HG03565 (cell line): ENCODE measurements around the gene OR6C65.
"Not testable (repeated sequence)": the region's sequence is repeated elsewhere in the genome, so short reads cannot be mapped to it uniquely, and the experiment has no call there.

ENCODE experiments used
- ATAC-seq: cut with Tn5 transposase; IDR thresholded peaks from one replicate; pipeline ENCODE4 v1.9.1; 2021; ENCODE audit warnings: mild to moderate bottlenecking, moderate library complexity; ENCODE audit not compliant: unreplicated experiment

Gene OR6C65

DNA sequence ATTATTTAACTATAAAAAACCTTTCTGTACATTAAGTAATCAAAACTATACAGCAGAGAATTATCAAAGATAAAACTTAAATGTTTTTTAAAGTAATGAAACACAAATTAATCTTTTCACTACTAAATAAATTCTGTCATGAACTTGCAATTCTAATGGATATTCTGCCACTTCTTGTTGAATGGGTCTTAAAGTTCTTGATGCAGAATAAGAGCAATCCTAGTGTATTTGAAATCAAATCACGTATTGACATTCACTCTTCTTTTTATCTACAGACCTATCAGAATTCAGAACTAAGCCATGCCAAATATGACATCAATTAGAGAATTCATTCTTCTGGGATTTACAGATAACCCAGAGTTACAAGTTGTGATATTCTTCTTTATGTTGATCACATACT is at the start of gene OR6C65:
OR6C65 (plus strand) TSS at position 301 of the 400 bp plus-strand sequence; CDS start at position 301, 0 bp downstream.
- no peak for ATAC-seq

DNA sequence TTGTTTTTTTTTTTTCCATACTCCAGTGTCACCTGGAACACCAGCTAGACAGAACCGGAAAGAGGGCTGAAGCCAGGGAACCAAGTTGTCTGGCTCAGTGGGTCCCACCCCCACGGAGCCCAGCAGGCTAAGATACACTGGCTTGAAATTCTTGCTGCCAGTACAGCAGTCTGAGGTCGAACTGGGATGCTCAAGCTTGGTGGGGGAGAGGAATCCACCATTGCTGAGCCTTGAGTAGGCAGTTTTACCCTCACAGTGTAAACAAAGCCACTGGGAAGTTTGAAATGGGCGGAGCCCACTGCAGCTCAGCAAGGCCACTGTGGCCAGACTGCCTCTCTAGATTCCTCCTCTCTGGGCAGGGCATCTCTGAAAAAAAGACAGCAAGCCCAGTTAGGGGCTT is 45.0 kb upstream of the OR6C65 start:
- ATAC-seq: not testable (repeated sequence)

DNA sequence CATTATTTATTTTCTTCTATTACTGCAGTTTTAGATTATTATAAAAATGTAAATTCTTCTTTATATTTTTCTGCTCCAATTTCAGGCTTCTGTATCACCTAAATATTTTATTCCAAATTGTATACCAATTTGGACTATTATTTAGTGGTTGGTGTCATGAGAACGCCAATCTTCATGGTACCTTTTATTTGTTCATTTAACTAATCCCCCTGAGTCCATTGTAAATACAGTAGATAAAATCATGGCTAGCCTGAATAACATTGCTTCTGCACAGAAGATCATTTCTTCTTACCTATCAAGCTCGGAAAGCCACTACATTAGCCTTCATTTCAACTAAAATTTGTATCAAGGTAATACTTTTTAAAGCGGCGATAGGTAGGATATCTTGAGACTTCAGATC is 37.7 kb upstream of the OR6C65 start, which contains the start of gene OR6C75:
OR6C75 (plus strand) TSS at position 301 of the 400 bp plus-strand sequence. CDS start 2,136 bp downstream, outside the sequence.
- ATAC-seq: no peak

DNA sequence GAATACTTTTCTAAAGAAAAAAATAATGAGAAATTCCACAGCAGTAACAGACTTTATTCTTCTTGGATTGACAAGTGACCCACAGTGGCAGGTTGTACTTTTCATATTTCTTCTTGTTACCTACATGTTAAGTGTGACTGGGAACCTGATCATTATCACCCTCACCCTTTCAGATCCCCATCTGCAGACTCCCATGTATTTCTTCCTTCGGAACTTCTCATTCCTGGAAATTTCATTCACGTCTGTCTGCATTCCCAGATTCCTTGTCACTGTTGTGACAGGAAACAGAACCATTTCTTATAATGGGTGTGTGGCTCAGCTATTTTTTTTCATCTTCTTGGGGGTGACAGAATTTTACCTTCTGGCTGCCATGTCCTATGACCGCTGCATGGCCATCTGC is 35.2 kb upstream of the OR6C65 start:
- no peak for ATAC-seq

DNA sequence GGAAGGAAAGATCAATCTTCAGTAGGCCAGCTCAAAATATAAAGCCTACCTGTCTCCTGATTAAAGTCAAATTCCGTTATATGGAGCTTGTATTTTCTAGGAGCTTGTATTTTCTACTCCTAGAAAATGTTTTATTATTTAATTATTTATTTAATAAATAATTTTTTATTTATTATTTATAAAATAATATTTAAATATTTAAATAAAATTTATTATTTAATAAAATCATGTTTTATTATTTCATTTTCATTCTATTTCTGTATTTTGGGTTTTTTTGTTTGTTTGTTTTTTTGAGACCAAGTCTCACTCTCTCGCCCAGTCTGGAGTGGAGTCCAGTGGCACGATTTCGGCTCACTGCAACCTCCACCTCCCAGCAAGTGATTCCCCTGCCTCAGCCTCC is 27.8 kb upstream of the OR6C65 start:
- no peak for ATAC-seq

DNA sequence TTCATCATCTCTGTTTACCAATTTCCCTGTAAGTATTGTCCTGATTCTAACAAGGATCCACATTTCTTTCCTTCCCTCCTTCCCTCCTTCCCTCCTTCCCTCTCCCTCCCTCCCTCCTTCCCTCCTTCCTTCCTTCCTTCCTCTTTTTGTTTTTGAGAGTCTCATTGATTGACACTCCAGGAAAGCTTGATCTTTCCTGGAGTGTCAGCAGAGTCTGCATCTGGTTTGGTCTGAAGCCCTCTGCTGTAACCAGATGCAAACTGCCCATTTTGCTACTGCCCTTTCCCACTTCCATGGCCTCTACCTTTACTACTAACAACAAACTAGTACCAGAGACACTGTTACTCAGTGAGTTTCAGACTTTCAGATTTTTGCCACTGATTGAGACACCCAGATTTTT is 14.4 kb upstream of the OR6C65 start:
- ATAC-seq: no peak

DNA sequence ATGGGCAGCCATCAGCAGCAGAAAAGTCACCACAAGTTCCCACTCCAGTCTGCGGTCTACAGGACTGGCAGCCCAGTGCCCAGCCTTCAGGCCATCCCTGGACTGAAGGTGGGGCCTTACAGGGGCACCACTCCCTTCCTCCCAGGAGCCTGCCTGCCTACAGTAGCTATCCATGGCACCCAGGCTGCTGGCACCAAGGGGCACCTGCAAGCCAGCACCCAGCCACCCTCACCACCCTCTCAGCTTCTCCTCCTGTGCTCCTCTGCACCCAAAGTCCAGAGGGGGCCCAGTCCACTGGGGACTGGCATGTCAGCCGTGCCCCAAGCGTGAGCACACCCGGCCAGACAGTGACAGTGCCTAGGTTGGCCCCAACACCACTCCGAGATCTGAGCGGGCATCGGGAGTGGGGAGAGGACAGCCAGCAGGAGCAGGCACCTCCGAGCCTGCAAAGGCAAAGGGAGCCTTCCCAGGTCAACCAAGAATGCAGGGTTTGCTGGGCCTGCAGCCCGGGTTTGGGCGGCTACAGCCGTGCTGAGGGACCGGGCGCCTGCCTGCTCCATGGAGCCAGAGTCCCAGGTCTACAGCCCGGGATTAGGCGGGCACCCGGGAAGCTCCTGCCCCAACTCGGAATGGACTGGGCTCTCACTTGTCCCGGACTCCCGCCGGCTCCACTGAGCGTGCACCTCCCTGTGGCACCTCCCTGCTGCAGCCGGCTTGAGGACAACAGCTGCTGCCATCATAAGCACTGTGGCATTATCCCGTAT is 8.1 kb upstream of the OR6C65 start:
- no peak for ATAC-seq

DNA sequence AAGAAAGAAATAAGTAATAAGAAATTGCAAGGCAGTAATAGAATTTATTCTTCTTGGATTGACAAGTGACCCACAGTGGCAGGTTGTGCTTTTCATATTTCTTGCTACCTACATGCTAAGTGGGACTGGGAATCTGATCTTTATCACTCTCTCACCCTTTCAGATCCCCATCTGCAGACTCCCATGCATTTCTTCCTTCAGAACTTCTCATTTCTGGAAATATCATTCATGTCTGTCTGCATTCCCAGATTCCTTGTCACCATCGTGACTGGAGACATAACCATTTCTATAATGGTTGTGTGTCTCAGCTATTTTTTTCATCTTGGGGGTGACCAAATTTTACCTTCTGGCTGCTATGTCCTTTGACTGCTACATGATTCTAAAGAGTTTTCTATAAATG is 4.0 kb upstream of the OR6C65 start:
- ATAC-seq: no peak

DNA sequence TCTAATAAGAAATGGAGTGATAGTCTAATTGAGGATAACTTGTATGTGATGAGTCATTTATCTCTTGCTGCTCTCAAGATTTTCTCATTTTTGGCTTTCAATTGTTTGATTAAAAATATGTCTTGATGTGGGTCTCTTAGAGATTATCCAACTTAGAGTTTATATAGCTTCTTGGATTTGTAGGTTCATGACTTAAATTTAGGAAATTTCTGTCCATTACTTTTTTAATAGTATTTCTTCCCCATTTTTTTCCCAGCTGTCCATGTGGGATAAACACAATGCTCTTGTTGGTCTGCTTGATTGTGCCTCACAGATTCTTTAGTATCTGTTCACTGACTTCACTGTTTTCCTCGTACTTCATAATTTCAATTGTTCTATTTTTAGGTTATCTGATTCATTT is 7.5 kb downstream of the OR6C65 start:
- no peak for ATAC-seq

DNA sequence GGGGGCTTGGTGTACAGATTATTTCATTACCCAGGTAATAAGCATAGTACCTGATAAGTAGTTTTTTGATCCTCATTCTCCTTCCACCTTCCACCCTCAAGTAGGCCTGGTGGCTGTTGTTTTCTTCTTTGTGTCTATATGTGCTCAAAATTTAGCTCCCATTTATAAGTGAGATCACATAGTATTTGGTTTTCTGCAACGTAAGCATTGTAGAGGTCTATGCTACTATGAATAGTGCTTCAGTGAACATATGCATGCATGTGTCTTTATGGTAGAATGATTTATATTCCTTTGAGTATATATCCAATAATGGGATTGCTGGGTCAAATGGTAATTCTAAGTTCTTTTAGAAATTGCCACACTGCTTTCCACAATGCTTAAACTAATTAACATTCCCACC is 8.8 kb downstream of the OR6C65 start:
- ATAC-seq: not testable (repeated sequence)

DNA sequence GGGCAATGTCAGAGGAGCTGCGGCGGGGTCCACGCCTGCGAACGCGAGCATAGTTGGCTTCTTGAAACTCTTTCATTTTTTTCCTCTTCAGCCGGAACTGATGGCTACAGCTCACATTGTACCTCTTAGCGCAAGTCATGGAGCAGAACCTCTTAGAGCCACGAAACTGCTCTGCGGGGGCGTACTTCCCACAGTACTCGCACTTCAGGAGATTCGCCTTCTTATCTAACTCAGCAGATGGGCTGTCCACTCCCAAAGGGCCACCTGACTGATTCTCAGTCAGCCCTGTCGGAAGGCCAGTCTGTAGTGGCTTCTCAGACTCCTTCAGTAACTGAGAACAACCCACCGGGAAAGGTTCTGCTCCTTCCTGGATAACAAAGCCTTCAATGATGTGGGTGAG is 11.8 kb downstream of the OR6C65 start:
- not testable (repeated sequence) for ATAC-seq

DNA sequence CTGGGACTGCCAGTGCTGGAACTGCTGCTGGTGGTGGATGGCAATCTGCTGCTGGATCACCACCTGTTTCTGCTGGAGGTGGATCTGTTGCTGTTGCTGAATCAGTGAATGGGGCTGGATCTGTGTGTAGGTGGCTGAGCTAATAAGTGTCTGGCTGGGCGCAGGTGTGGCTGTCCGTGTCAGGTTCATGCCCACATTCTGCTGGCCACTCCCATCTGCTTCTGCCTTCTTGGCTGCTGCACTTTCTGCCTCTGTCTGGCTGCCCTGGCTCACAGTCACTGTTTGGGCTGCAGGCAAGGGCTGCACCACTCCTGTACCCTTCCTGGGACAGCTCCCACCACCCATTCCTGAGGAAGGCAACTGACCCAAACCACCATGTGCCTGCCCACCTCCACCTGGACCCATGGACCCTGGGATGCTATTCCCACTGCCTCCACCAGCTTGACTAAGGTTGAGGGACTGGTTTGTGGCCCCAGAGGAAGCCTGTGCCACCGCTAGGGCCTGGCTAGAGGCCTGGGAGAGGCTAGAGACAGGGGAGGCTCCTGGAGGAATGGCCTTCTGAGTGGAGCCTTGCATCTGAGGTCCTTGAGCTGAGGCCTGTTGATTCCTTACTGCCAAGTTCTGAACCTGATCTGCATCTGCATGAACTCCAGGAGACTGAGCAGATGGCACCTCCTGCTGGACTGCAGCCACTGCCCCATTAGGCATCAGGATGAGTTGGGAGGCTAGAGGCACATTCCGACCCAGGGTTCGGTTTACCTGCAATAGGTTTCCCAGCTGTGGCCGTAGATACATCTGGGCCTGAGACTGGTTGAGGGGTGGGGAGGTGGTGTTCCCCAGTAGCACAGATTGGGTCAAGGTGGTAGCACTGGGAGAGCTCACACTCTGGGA is 13.4 kb downstream of the OR6C65 start:
- not testable (repeated sequence) for ATAC-seq

DNA sequence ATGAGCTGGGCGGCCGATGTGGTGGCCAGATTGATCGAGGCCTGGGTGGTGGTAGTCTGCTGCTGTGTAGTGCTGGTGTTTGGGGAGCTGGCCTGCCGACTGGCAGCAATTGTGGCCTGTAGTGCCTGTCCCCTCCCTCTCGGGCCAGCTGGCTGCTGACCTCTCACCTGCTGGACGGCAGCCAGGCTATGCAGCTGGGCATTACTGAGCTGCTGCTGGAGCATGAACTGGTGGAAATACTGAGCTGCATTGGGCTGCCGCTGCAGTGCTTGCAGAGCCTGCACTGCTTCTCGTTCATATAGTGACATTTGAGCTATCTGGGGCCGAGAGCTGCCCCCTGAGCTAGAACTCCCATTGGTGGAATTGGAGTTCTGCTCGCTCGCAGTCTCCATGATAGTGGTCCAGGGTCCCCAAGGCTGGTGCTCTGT is 14.1 kb downstream of the OR6C65 start:
- not testable (repeated sequence) for ATAC-seq

DNA sequence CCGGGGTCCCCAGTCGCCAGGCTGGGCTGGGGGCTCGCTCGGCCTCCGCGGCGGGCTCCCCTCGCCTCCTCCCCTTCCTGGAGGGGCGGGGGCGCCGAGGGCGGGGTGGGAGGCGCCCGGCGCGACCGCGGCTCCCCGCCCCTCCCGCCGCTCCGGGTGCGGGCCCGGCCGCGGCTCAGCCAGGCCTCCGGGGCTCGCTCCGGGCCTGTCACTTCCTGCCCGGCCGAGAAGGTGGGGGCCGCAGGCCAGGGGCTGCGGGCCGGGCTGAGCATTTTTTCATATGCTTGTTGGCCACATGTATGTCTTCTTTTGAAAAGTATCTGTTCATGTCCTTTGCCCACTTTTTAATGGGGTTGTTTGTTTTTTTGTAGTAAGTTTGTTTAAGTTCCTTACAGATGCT is 14.6 kb downstream of the OR6C65 start:
- ATAC-seq: not testable (repeated sequence)

DNA sequence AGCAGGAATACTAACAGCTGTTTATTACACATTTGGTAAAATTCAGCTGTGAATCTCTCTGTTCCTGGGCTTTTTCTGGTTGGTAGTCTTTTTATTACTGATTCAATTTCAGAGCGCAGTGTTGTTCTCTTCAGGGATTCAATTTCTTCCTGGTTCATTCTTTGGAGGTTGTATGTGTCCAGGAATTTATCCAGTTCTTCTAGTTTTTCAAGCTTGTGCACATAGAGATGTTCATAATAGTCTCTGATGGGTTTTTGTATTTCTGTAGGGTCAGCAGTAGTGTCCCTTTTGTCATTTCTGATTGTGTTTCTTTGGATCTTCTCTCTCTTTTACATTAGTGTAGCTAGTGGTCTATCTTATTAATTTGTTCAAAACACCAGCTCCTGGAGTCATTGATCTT is 16.6 kb downstream of the OR6C65 start:
- no peak for ATAC-seq

DNA sequence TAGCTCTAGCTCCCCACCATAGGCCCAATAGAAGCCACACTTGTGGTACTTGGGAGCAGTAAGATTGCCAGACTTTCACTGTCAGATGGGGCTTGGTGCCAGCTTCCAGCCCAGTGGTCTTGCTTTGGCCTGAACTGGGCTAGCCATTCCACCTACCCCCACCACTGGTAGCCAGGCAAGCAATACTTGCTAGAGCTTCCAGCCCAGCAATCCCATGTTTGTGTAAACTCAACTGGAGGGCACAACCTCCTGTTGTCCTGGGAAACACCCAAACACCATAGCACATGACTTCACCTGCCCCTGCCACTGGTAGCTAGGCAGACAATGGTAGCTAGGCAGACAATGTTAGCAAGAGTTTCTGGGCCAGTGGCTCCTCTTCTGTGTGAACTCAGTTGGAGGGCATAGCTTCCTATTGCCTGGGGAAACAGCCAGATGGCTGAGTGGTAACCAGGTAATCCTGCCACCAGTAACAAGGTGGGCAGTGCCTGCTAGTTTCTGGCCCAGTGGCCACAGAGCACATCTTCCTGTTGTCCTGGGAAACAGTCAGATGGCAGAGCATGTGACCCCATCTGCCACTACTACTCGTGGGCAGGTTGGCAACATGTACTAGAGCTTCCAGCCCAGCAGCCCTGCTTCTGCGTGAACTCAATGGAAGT is 20.1 kb downstream of the OR6C65 start:
- ATAC-seq: no peak

DNA sequence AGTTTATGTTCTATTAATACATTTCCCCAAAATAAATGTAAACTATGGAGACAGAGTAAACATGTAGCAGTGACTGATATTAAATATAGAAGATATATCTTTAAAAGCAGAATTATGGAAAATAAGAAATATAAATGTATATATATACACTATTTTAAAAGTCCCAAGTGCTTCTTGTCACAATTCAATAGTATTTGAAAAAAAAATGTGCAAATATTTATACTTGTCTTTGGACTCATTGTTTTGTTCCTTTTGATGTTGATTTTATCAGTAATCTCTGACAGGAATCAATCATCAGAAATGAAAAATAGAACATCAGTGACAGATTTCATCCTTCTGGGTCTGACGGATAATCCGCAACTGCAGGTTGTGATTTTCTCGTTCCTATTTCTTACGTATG is 25.6 kb downstream of the OR6C65 start, which contains the start of gene OR6C76:
OR6C76 (plus strand) TSS at position 301 of the 400 bp plus-strand sequence; CDS start at position 301, 0 bp downstream.
- ATAC-seq: no peak

DNA sequence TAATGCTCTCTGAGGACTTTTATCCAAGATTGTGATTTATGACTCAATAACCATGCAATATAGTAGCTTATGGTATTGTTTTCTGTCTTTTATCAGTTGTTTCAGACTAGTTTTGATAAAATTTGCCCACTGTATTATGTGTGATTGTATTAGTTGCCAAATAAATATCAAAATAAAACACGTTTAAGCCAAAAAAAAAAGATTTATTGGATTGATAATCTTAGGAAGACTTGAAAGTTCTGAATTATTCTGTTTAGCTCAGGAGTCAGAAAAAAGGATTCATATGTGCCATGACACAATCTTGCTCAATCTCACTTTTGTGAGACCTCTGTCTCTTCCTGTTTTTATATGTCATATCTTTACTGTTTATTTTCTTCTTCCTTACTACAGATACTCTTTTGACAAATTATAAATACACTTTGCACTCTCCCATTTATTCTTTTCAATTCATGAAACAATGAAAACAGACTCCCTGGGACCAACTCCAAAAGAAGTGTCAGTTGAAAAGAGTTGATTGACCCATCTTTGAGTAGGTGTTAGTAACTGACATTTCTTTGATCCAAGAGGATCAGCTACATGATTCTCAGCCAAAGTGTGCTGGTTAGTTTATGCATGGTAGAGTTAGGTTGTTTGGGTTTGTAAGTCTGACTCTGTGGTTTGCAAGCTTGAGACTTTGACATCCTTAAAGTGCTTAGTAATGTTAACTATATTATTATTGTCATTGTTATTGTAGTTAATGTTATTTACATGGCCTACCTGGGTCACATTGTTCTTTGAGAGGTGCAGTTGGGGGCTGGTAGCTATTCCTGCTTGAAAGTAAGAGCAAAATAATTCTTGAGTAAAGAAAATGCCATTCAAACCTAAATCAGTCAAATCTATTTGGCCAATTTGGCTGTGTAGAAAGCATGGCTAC is 28.3 kb downstream of the OR6C65 start:
- no peak for ATAC-seq

DNA sequence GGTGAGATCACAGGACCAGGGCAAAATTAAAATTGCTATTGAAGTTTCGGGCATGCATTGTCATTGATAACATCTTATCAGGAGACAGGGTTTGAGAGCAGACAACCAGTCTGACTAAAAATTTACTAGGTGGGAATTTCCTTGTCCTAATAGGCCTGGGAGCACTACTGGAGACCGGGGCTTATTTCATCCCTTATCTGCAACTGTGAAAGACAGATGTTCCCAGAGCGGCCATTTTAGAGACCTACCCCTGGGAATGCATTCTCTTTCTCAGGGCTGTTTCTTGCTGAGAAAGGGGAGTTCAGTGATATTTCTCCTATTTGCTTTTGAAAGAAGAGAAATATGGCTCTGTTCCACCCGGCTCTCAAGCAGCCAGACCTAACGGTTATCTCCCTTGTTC is 40.9 kb downstream of the OR6C65 start:
- ATAC-seq: not testable (repeated sequence)

DNA sequence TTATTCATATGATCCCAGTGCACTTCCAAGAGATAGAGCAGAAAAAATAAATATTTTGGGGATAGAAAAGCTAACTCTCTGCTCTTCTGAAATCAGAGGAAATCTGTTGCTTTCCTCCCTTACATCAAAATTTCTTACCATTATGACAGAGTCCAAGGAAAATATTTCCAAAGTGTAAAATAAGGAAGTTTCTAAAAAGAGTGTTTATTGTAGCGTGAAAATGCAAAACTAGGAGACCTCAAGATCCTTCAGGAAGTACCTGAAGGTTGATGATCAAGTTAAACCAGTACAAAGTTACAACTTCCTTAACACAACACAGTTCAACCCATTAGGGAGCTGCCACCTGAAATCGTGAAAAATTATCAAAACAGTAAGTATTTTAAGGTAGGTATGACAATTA is 43.4 kb downstream of the OR6C65 start, which contains the start of gene OR6C2:
OR6C2 (plus strand) TSS at position 301 of the 400 bp plus-strand sequence. CDS start 8,138 bp downstream, outside the sequence.
- ATAC-seq: no peak
